Measurements from ENCODE around the gene MIER2. TPM values are rescaled to one million over a fixed set of nuclear protein-coding genes. Genes with fewer than 3 reads are reported as not detected.

Gene MIER2
- total and polyA plus RNA-seq, 10 of the 15 experiments (the other 5 are each of a cell fraction or from before 2014, with no cell fraction given): 0.48 to 23.6 (median 12.1) TPM

DNA sequence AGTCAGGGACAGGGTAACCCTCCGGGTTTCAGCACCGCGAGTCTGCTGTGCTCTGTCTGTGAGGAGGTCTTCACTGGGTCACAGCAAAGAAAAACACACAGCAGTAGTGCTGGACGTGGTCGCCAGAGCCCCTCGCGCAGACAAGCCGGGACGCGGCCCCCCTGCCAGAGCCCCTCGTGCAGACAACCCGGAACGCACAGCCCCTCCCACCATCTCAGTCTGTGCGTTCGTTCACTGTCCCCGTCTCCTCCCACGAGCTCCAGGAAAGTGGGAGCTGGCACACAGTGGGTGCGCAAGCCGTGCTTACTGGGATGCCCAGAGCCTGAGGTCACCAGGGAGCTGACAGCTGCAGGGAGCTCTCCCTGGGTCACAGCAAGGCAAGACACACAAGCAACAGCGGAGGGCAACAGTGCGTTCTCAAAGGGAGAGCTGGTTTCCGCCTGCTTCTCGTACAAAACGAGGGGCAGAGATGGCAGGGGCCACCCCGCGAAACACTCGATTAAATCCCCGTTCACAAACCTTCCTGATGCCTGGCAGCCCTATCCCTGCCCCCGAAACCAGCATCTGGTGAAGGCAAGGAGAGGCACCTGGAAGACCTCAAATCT, 50.2 kb downstream of the MIER2 start:
- 8% methylated on average over 29 of the region's 29 CpGs for WGBS (ENCODE audit: insufficient coverage, insufficient replicate concordance, low lambda C conversion rate, missing lambda C conversion rate)
- Histone ChIP-seq H4K20me1 (ENCODE audit: control insufficient read depth, insufficient read depth) (no peaks in the 10 kb centered on the region), H3K4me1 (ENCODE audit: control insufficient read depth, insufficient read depth, low read length) (no peaks in the 10 kb centered on the region), H3K36me3 (ENCODE audit: control insufficient read depth in 2 of 2, insufficient read depth in 2 of 2, low read length in 1 of 2) (no peaks in the 10 kb centered on the region), H3K4me3 (no peak overlapping the region), H3K79me2 (ENCODE audit: control insufficient read depth, insufficient read depth, low read length) (no peaks in the 10 kb centered on the region), H3K9ac (ENCODE audit: control insufficient read depth, insufficient read depth, low read length) (no peak overlapping the region), H2AFZ (ENCODE audit: control insufficient read depth, low read depth, low read length) (no peak overlapping the region), H3K9me3 (replicated peaks; ENCODE audit: control insufficient read depth, insufficient read depth, low read length) (no peaks in the 10 kb centered on the region), H3K27me3 (replicated peaks in 1 of 2; ENCODE audit: control insufficient read depth in 2 of 2, insufficient read depth in 2 of 2, low read length in 1 of 2) (peaks cover 0 to 6% of the 10 kb centered on the region in 2 experiments; a peak in 2 of 4 replicates), H3K4me2 (ENCODE audit: control insufficient read depth, insufficient read depth) (no peak overlapping the region), H3K27ac (ENCODE audit: control insufficient read depth, insufficient read depth) (no peak overlapping the region)
- intact Hi-C loops (cut with micrococcal nuclease; ENCODE audit: unreplicated experiment) (no loop called here), in situ Hi-C loops (cut with MboI) (no loop called here)
- FAIRE-seq (no peak), DNase-seq (ENCODE audit: low read depth, low spot score) (no peak), ATAC-seq (no peak)
- CTCF ChIA-PET: interaction anchor here (0.6 to 1.2 kb wide), 2 partner anchors 187 to 216 kb away, joined by 3 read pairs; no protein-coding TSS in a partner anchor
- no peak for TF ChIP-seq ZNF274 (IDR thresholded peaks at IDR 0.05; ENCODE audit: insufficient read depth, insufficient read length)
- TF ChIP-seq RELB (IDR thresholded peaks at IDR 0.05; ENCODE audit: low read depth): no peak
- no peak for TF ChIP-seq RB1 (IDR thresholded peaks at IDR 0.05; ENCODE audit: borderline replicate concordance)
- no peak for TF ChIP-seq BMI1 (IDR thresholded peaks at IDR 0.05; ENCODE audit: borderline replicate concordance)
- no peak for TF ChIP-seq NFIC (IDR thresholded peaks at IDR 0.05; ENCODE audit: low read depth, low read length)
- no peak for TF ChIP-seq STAT3 (IDR thresholded peaks at IDR 0.05; ENCODE audit: low read depth, low read length)
- TF ChIP-seq SMARCA5 (IDR thresholded peaks at IDR 0.05): no peak
- no peak for TF ChIP-seq CHD2 (IDR thresholded peaks at IDR 0.05; ENCODE audit: borderline replicate concordance, low read depth, low read length)
- TF ChIP-seq NRF1 (conservative IDR thresholded peaks at IDR 0.05; ENCODE audit: low read depth, low read length): no peak
- TF ChIP-seq, protein P1, sequence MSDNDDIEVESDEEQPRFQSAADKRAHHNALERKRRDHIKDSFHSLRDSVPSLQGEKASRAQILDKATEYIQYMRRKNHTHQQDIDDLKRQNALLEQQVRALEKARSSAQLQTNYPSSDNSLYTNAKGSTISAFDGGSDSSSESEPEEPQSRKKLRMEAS (IDR thresholded peaks at IDR 0.05; ENCODE audit: low read depth, low read length): no peak
- no peak for TF ChIP-seq MTA2 (IDR thresholded peaks at IDR 0.05; ENCODE audit: low read depth)
- BruUV-seq (replicated peaks): no TSS peak
- RAD21 ChIA-PET (ENCODE audit: unreplicated experiment): no interaction called here
- POLR2A ChIA-PET: no interaction called here
- SMC1A ChIA-PET (ENCODE audit: uncharacterized antibody, unreplicated experiment): interaction anchor here (1.2 kb wide), 1 partner anchor 216 kb away, joined by 3 read pairs; no protein-coding TSS in a partner anchor

All from GM12878 (cell line).